GM08714 (cell line): ENCODE measurements around the gene ATG4A.

ENCODE experiments used
- H3K4me3 ChIP-seq: fragments of 200-500 bp; sonication (Bioruptor generic); 2 replicates; pipeline ENCODE4 v1.5.1; 2014; ENCODE audit warnings: mild to moderate bottlenecking, low read length, inconsistent platforms
- ZNF274 ChIP-seq: IDR thresholded peaks from 2 replicates; pipeline ENCODE4 v1.6.1; 2012; ENCODE audit warnings: mild to moderate bottlenecking, low read depth, low read length

Gene ATG4A

GRCh38 chrX:108169768-108170167 is 78.2 kb downstream of the ATG4A start:
- TF ChIP-seq ZNF274, result no peak
- no peak overlapping the region for H3K4me3 ChIP-seq

GRCh38 chrX:108171671-108172070 is 80.1 kb downstream of the ATG4A start:
- no peak overlapping the region for H3K4me3 ChIP-seq
- no peak for TF ChIP-seq ZNF274

GRCh38 chrX:108173874-108174273 is 82.3 kb downstream of the ATG4A start:
- no peak for TF ChIP-seq ZNF274
- H3K4me3 ChIP-seq, result no peak overlapping the region

- no peak for TF ChIP-seq ZNF274
- no peak overlapping the region for H3K4me3 ChIP-seq
Observed at GRCh38 chrX:108177351-108178142, 86.0 kb downstream of the ATG4A start.

- no peak for TF ChIP-seq ZNF274
- no peak overlapping the region for H3K4me3 ChIP-seq
Observed at GRCh38 chrX:108178143-108178498, 86.5 kb downstream of the ATG4A start.

GRCh38 chrX:108186811-108187210 is 95.2 kb downstream of the ATG4A start:
- no peak for TF ChIP-seq ZNF274
- H3K4me3 ChIP-seq, result no peak overlapping the region

- no peak for TF ChIP-seq ZNF274
- H3K4me3 ChIP-seq, result no peak overlapping the region
Observed at GRCh38 chrX:108198420-108198819, 106.8 kb downstream of the ATG4A start.

- no peak for TF ChIP-seq ZNF274
- no peak overlapping the region for H3K4me3 ChIP-seq
Observed at GRCh38 chrX:108199041-108199440, 107.5 kb downstream of the ATG4A start.

- TF ChIP-seq ZNF274, result no peak
- no peak overlapping the region for H3K4me3 ChIP-seq
Observed at GRCh38 chrX:108199691-108200090, 108.1 kb downstream of the ATG4A start.

GRCh38 chrX:108203540-108203939 is 112.0 kb downstream of the ATG4A start:
- TF ChIP-seq ZNF274, result no peak
- H3K4me3 ChIP-seq, result no peak overlapping the region
